Erythroblast (primary cell): Measurements from ENCODE around the gene CFAP61.

ENCODE experiments used
- GATA1 ChIP-seq: IDR thresholded peaks from 2 replicates; pipeline ENCODE4 v1.6.1; 2011; ENCODE audit warnings: low read depth, mild to moderate bottlenecking, control low read depth, low read length, moderate library complexity
- POLR2A ChIP-seq: IDR thresholded peaks from 2 replicates; pipeline ENCODE4 v1.6.1; 2011; ENCODE audit warnings: mild to moderate bottlenecking, low read length

- TF ChIP-seq POLR2A (no peak), GATA1 (no peak)
These were observed 282.2 kb downstream of the CFAP61 start for GRCh38 chr20:20334489-20334888.
